Bronchial epithelial cell (primary cell): ENCODE data around the gene BRK1. TPM values are rescaled to one million over a fixed set of nuclear protein-coding genes. Genes with fewer than 3 reads are reported as not detected.
"Not testable (repeated sequence)": the region's sequence is repeated elsewhere in the genome, so short reads cannot be mapped to it uniquely, and the experiment has no call there.

Experiments used
- DNase-seq: peaks from one replicate; pipeline ENCODE4 v3.0.0-alpha.2; 2010; ENCODE audit warnings: low read depth
- FAIRE-seq: peaks from 2 replicates; lab custom pipeline; 2011; peaks lifted over from hg19 to GRCh38; lab: Jason Lieb, UNC
- H3K27me3 ChIP-seq: 2 replicates; pipeline ENCODE4 v1.5.1; 2011; ENCODE audit warnings: low read length; ENCODE audit not compliant: control insufficient read depth, insufficient read depth
- H3K36me3 ChIP-seq: 2 replicates; pipeline ENCODE4 v1.5.1; 2011; ENCODE audit warnings: low read length; ENCODE audit not compliant: control insufficient read depth, insufficient read depth
- H3K4me3 ChIP-seq: 2 replicates; pipeline ENCODE4 v1.5.1; 2011; ENCODE audit warnings: mild to moderate bottlenecking, low read depth, low read length, control low read depth
- total RNA-seq: library from RNA; depleted of rRNA; stranded (reverse); fragments of >200 nt; gene quantifications from 2 replicates; pipeline ENCODE4 v1.2.1, GENCODE V29; 2014
- TF ChIP-seq, protein P1 (sequence below): IDR thresholded peaks from 2 replicates; pipeline ENCODE4 v1.5.1; 2011; ENCODE audit warnings: mild to moderate bottlenecking, moderate library complexity, low read length, control low read depth, inconsistent platforms; ENCODE audit not compliant: insufficient read depth, severe bottlenecking

Gene BRK1
- total RNA-seq, 1 donor from 2014 or later: 72.1 TPM

DNA sequence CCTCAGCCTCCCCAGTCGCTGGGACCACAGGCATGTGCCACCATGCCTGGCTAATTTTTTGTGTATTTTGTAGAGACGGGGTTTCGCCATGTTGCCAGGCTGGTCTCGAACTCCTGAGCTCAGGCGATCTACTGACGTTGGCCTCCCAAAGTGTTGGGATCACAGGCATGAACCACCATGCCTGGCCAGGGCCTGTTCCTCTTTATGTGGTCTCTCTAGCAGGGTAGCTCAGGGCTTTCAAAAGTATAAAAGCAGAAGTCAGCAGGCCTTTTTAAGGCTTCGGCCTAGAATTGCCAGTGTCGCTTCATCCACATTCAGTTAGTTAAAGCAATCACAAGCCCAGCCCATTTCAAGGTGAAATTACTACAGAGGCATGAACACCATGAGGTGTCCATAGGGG lies 33.8 kb downstream of the BRK1 start:
- peaks cover 11% of the 10 kb centered on the region for H3K36me3 ChIP-seq
- TF ChIP-seq, protein P1, sequence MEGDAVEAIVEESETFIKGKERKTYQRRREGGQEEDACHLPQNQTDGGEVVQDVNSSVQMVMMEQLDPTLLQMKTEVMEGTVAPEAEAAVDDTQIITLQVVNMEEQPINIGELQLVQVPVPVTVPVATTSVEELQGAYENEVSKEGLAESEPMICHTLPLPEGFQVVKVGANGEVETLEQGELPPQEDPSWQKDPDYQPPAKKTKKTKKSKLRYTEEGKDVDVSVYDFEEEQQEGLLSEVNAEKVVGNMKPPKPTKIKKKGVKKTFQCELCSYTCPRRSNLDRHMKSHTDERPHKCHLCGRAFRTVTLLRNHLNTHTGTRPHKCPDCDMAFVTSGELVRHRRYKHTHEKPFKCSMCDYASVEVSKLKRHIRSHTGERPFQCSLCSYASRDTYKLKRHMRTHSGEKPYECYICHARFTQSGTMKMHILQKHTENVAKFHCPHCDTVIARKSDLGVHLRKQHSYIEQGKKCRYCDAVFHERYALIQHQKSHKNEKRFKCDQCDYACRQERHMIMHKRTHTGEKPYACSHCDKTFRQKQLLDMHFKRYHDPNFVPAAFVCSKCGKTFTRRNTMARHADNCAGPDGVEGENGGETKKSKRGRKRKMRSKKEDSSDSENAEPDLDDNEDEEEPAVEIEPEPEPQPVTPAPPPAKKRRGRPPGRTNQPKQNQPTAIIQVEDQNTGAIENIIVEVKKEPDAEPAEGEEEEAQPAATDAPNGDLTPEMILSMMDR: no peak
- DNase-seq (no peak), FAIRE-seq (no peak)
- H3K27me3 ChIP-seq: no peaks in the 10 kb centered on the region
- no peak overlapping the region for H3K4me3 ChIP-seq

DNA sequence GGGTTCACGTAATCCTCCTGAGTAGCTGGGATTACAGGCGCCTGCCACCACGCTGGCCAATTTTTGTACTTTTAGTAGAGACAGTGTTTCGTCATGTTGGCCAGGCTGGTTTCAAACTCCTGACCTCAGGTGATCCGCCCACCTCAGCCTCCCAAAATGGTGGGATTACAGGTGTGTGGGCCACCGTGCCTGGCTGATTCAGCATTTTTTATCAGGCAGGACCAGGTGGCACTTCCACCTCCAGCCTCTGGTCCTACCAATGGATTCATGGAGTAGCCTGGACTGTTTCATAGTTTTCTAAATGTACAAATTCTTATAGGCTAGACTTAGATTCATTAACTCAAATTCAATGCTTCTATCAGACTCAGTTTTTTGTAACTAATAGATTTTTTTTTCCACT lies 35.5 kb downstream of the BRK1 start:
- Histone ChIP-seq H3K4me3 (no peak overlapping the region), H3K36me3 (peaks cover 11% of the 10 kb centered on the region), H3K27me3 (no peaks in the 10 kb centered on the region)
- no peak for DNase-seq
- FAIRE-seq: no peak
- TF ChIP-seq, protein P1: no peak

DNA sequence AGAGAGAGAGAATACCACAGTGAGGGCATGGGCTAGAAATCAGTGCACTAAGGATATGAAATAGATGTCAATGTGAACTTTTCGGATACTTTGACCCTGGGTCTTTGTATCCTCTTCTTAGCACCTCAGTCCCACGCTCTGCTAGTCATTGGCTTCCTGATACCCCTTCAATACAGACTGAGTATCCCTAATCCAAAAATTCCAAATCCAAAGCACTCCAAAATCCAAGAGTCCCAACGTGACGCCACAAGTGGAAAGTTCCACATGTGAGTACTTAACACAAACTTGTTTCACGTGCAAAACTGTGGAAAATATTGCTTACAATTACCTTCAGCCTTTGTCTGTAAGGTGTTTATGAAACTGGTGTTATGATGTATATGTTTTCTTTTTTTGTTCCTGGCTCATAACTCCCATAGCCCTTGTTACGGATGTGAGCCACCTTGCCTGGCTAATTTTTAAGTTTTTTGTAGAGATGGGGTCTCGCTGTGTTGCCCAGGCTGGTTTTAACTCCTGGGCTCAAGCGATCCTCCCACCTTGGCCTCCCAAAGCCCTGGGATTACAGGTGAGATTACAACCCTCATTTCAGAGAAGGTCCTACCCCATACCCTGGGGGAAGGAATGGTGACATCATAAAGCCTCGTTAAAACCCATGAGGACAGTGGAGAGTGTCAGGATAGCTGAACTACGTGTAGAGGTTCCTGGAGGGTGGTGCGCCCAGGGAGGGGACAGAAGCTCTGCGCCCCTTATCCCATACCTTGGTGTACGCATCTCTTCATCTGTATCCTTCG lies 39.1 kb downstream of the BRK1 start:
- TF ChIP-seq, protein P1: no peak
- no peak for FAIRE-seq

DNA sequence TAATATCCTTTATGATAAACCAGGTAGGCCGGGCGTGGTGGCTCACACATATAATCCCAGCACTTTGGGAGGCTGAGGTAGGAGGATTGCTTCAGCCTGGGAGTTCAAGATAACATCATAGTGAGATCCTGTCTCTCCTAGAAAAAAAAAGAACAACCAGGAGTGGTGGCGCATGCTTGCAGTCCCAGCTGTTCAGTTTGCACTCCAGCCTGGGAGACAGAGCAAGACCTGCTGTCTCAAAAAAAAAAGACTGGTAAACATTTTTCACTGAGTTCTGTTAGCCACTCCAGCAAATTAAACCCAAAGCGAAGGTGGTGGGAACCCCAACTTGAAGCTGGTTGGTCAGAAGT lies 39.6 kb downstream of the BRK1 start:
- FAIRE-seq: no peak
- no peaks in the 10 kb centered on the region for H3K27me3 ChIP-seq
- H3K36me3 ChIP-seq: peaks cover 2% of the 10 kb centered on the region
- H3K4me3 ChIP-seq: no peak overlapping the region
- TF ChIP-seq, protein P1: no peak
- no peak for DNase-seq

More for the DNA sequence above, 39.1 kb downstream of the BRK1 start:
- H3K4me3 ChIP-seq: no peak overlapping the region
- H3K36me3 ChIP-seq: peaks cover 5% of the 10 kb centered on the region
- no peaks in the 10 kb centered on the region for H3K27me3 ChIP-seq
- no peak for DNase-seq

DNA sequence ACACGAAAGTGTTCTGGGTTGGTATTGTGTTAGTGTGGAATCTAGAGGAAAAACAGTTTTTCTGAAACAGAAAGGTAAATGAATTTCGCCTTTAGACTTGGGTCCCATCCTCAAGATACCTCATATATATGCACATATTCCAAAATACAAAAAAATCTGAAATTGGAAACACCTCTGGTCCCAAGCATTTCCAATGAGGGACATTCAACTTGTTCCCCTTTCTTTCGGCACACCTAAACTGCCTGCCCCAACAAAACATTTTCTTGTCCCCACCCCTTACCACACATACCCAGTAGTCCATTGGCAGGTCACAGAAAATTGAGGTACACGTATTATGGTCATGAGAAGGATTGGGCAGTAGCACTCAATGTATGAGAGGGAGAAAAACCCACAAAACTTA lies 40.2 kb downstream of the BRK1 start:
- no peaks in the 10 kb centered on the region for H3K27me3 ChIP-seq
- TF ChIP-seq, protein P1: no peak
- no peak overlapping the region for H3K4me3 ChIP-seq
- no peaks in the 10 kb centered on the region for H3K36me3 ChIP-seq
- FAIRE-seq (no peak), DNase-seq (no peak)

DNA sequence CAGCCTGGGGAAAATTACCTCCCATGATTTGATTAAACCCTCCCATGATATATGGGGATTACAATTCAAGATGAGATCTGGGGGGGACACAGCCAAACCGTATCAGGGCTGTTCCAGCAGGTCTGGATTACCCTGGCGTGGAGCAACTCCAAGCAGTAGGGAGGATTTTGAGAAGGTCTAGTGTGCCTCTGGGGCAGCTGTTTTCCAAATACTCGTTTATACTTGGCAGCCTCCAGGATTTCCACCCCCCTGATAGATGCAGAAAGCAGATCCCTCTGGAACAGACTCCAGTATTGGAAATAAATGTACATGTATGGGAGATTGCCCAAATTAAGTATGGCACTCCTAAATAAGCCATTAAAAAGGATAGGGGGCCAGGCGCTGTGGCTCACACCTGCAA lies 41.6 kb downstream of the BRK1 start:
- FAIRE-seq (no peak), DNase-seq (no peak)
- Histone ChIP-seq H3K36me3 (no peaks in the 10 kb centered on the region), H3K27me3 (no peaks in the 10 kb centered on the region), H3K4me3 (no peak overlapping the region)
- TF ChIP-seq, protein P1: no peak

DNA sequence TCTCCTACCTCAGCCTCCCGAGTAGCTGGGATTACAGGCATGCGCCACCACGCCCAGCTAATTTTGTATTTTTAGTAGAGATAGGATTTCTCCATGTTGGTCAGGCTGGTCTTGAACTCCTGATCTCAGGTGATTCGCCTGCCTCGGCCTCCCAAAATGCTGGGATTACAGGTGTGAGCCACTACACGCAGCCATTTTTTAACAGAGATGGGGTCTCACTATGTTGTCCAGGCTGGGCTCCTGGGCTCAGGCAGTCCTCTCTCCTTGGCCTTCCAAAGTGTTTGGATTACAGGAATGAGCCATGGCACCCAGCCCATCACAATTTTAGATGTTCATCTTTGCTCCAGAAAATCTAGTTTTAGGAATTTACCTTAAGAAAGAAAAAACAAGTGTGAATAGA lies 43.1 kb downstream of the BRK1 start:
- not testable (repeated sequence) for H3K4me3 ChIP-seq, FAIRE-seq, H3K27me3 ChIP-seq, H3K36me3 ChIP-seq, DNase-seq
